Mesenchymal stem cell (in vitro differentiated cells and primary cell): ENCODE results near the gene UBTD2.

Source experiments
- DNase-seq: peaks from one replicate; pipeline ENCODE4 v3.0.0-alpha.2; 2013
- H2AFZ ChIP-seq: one replicate; pipeline ENCODE4 v1.6.1; 2013; ENCODE audit warnings: low read depth, mild to moderate bottlenecking, control low read depth, inconsistent platforms, low read length, moderate library complexity
- H2AK5ac ChIP-seq: 2 replicates; pipeline ENCODE4 v1.6.1; 2013; ENCODE audit warnings: low read length, moderate library complexity, mild to moderate bottlenecking, inconsistent platforms; ENCODE audit not compliant: severe bottlenecking
- H2BK120ac ChIP-seq: one replicate; pipeline ENCODE4 v1.6.1; 2013; ENCODE audit warnings: low read depth, mild to moderate bottlenecking, inconsistent platforms, low read length, moderate library complexity
- H2BK12ac ChIP-seq, 2 experiments: one replicate each; pipeline ENCODE4 v1.6.1; 2013; ENCODE audit warnings: inconsistent platforms in 2 of 2, low read length in 2 of 2, mild to moderate bottlenecking in 2 of 2, moderate library complexity in 2 of 2, control low read depth in 1 of 2
- H2BK15ac ChIP-seq: one replicate; pipeline ENCODE4 v1.6.1; 2013; ENCODE audit warnings: mild to moderate bottlenecking, low read depth, inconsistent platforms; ENCODE audit not compliant: poor library complexity, severe bottlenecking
- H2BK5ac ChIP-seq: 2 replicates; pipeline ENCODE4 v1.6.1; 2013; ENCODE audit warnings: low read depth, mild to moderate bottlenecking, low read length, control low read depth, inconsistent platforms; ENCODE audit not compliant: poor library complexity, severe bottlenecking
- H3K14ac ChIP-seq, 2 experiments: one replicate each; pipeline ENCODE4 v1.6.1; 2013; ENCODE audit warnings: inconsistent platforms in 2 of 2, low read length in 2 of 2, control low read depth in 1 of 2, mild to moderate bottlenecking in 1 of 2, moderate library complexity in 1 of 2
- H3K18ac ChIP-seq, 2 experiments: one replicate each; pipeline ENCODE4 v1.6.1; 2013; ENCODE audit warnings: inconsistent platforms in 2 of 2, low read length in 2 of 2, control low read depth in 1 of 2, low read depth in 1 of 2, mild to moderate bottlenecking in 1 of 2
- H3K23ac ChIP-seq, 2 experiments: one replicate each; pipeline ENCODE4 v1.6.1; 2013; ENCODE audit warnings: inconsistent platforms in 2 of 2, low read length in 2 of 2, mild to moderate bottlenecking in 2 of 2, moderate library complexity in 2 of 2, control low read depth in 1 of 2
- H3K27ac ChIP-seq: 2 replicates; pipeline ENCODE4 v1.5.1; 2013; ENCODE audit warnings: mild to moderate bottlenecking, moderate library complexity, low read length, control low read depth, inconsistent platforms; ENCODE audit not compliant: poor library complexity, severe bottlenecking
- H3K27me3 ChIP-seq, 2 experiments: 2 replicates each; pipeline versions ENCODE4 v1.6.1 to v1.7.0; 2013; ENCODE audit warnings: low read length in 2 of 2, mild to moderate bottlenecking in 2 of 2, moderate library complexity in 2 of 2, control low read depth in 1 of 2, inconsistent platforms in 1 of 2; ENCODE audit not compliant: control insufficient read depth in 1 of 2, insufficient read depth in 1 of 2
- H3K36me3 ChIP-seq, 2 experiments: 2 replicates each; pipeline versions ENCODE4 v1.6.1 to v1.7.0; 2013; ENCODE audit warnings: low read length in 2 of 2, control low read depth in 1 of 2, inconsistent platforms in 1 of 2, low read depth in 1 of 2, mild to moderate bottlenecking in 1 of 2; ENCODE audit not compliant: insufficient read depth in 2 of 2, control insufficient read depth in 1 of 2
- H3K4ac ChIP-seq, 2 experiments: one replicate each; pipeline ENCODE4 v1.6.1; 2013; ENCODE audit warnings: inconsistent platforms in 2 of 2, low read length in 2 of 2, mild to moderate bottlenecking in 2 of 2, moderate library complexity in 2 of 2, control low read depth in 1 of 2, low read depth in 1 of 2
- H3K4me1 ChIP-seq: 2 replicates; pipeline ENCODE4 v1.6.1; 2013; ENCODE audit warnings: low read depth, low read length, control low read depth; ENCODE audit not compliant: control insufficient read depth, insufficient read depth
- H3K4me2 ChIP-seq: 2 replicates; pipeline ENCODE4 v1.6.1; 2013; ENCODE audit warnings: low read length, mild to moderate bottlenecking, inconsistent platforms; ENCODE audit not compliant: poor library complexity, severe bottlenecking
- H3K4me3 ChIP-seq, 2 experiments: 2 replicates each; pipeline versions ENCODE4 v1.5.1 to v1.7.0; 2013; ENCODE audit warnings: low read length in 2 of 2, mild to moderate bottlenecking in 2 of 2, control low read depth in 1 of 2, low read depth in 1 of 2; ENCODE audit not compliant: insufficient read depth in 1 of 2
- H3K79me1 ChIP-seq: replicated peaks from 2 replicates; pipeline ENCODE4 v1.6.1; 2013; ENCODE audit warnings: mild to moderate bottlenecking, control low read depth, low read length, inconsistent platforms; ENCODE audit not compliant: poor library complexity, severe bottlenecking
- H3K9ac ChIP-seq: 2 replicates; pipeline ENCODE4 v1.7.0; 2013; ENCODE audit warnings: mild to moderate bottlenecking, low read length, moderate library complexity
- H3K9me3 ChIP-seq: 2 replicates; pipeline ENCODE4 v1.7.0; 2013; ENCODE audit warnings: mild to moderate bottlenecking, low read length; ENCODE audit not compliant: control insufficient read depth
- H4K8ac ChIP-seq: one replicate; pipeline ENCODE4 v1.6.1; 2013; ENCODE audit warnings: inconsistent platforms, mild to moderate bottlenecking, low read length, moderate library complexity
- H4K91ac ChIP-seq: one replicate; pipeline ENCODE4 v1.6.1; 2013; ENCODE audit warnings: mild to moderate bottlenecking, low read length, inconsistent platforms
- whole genome bisulfite sequencing: methylation state at CpG from one replicate; pipeline ENCODE4 v1.1.7; 2013; ENCODE audit warnings: mixed read lengths; 5-methylcytosine and 5-hydroxymethylcytosine counted together

The UBTD2 gene

GRCh38 chr5:172194985-172195774, 88.4 kb downstream of the UBTD2 start:
- no peak overlapping the region for H2BK120ac ChIP-seq
- H3K27ac ChIP-seq, result no peak overlapping the region
- H3K27me3 ChIP-seq, result peaks cover 0 to 2% of the 10 kb centered on the region in 2 experiments
- no peak overlapping the region for H3K4me2 ChIP-seq
- no peak for DNase-seq
- H3K4me1 ChIP-seq, result no peaks in the 10 kb centered on the region
- H2AFZ ChIP-seq, result no peak overlapping the region
- H2BK5ac ChIP-seq, result no peak overlapping the region
- no peak overlapping the region for H3K14ac ChIP-seq
- no peaks in the 10 kb centered on the region for H3K36me3 ChIP-seq
- no peaks in the 10 kb centered on the region for H3K9me3 ChIP-seq
- H4K91ac ChIP-seq, result no peak overlapping the region
- H2AK5ac ChIP-seq, result no peak overlapping the region
- no peak overlapping the region for H3K4ac ChIP-seq
- peaks cover 3% of the 10 kb centered on the region for H3K79me1 ChIP-seq
- H3K23ac ChIP-seq, result no peak overlapping the region
- H3K4me3 ChIP-seq, result no peak overlapping the region
- H3K9ac ChIP-seq, result no peak overlapping the region
- peak overlapping the region in 1 of 2 experiments; percentile 21 for H3K18ac ChIP-seq
- WGBS, result 83% methylated on average over 6 of the region's 6 CpGs
- H2BK12ac ChIP-seq, result no peak overlapping the region
- H2BK15ac ChIP-seq, result no peak overlapping the region
- peak overlapping the region; percentile 37 for H4K8ac ChIP-seq

GRCh38 chr5:172193872-172194271, 89.7 kb downstream of the UBTD2 start, which contains the start of gene EFCAB9:
Gene EFCAB9 (plus strand): TSS chr5:172194172. CDS start chr5:172194173, 1 bp downstream.
- H3K79me1 ChIP-seq, result peaks cover 3% of the 10 kb centered on the region
- peaks cover 0 to 2% of the 10 kb centered on the region in 2 experiments for H3K27me3 ChIP-seq
- H3K14ac ChIP-seq, result no peak within 1 kb of the TSS
- H3K4me2 ChIP-seq, result no peak within 1 kb of the TSS
- H3K4ac ChIP-seq, result no peak within 1 kb of the TSS
- no peak within 1 kb of the TSS for H4K8ac ChIP-seq
- 95% methylated on average over 5 of the region's 6 CpGs for WGBS
- H2BK12ac ChIP-seq, result no peak within 1 kb of the TSS
- H3K4me1 ChIP-seq, result peaks cover 2% of the 10 kb centered on the region
- H3K36me3 ChIP-seq, result no peaks in the 10 kb centered on the region
- no peak within 1 kb of the TSS for H3K27ac ChIP-seq
- no peak within 1 kb of the TSS for H2BK5ac ChIP-seq
- DNase-seq, result no peak
- H2BK15ac ChIP-seq, result no peak within 1 kb of the TSS
- no peak within 1 kb of the TSS for H3K23ac ChIP-seq
- no peak within 1 kb of the TSS for H3K9ac ChIP-seq
- no peak within 1 kb of the TSS for H3K4me3 ChIP-seq
- no peak within 1 kb of the TSS for H2AFZ ChIP-seq
- no peak within 1 kb of the TSS for H2BK120ac ChIP-seq
- H2AK5ac ChIP-seq, result no peak within 1 kb of the TSS
- no peak within 1 kb of the TSS for H4K91ac ChIP-seq
- H3K18ac ChIP-seq, result no peak within 1 kb of the TSS
- H3K9me3 ChIP-seq, result no peaks in the 10 kb centered on the region

- H3K4me1 ChIP-seq, result peaks cover 19% of the 10 kb centered on the region
- no peak overlapping the region for H3K4ac ChIP-seq
- no peak overlapping the region for H2AK5ac ChIP-seq
- peaks cover 3% of the 10 kb centered on the region for H3K79me1 ChIP-seq
- H2AFZ ChIP-seq, result peak overlapping the region; percentile 78
- no peak overlapping the region for H3K23ac ChIP-seq
- no peak overlapping the region for H2BK12ac ChIP-seq
- H4K8ac ChIP-seq, result no peak overlapping the region
- WGBS, result 43% methylated on average over 2 of the region's 3 CpGs
- H3K4me2 ChIP-seq, result peak overlapping the region; percentile 62
- no peak overlapping the region for H3K18ac ChIP-seq
- H3K36me3 ChIP-seq, result peaks cover 2 to 3% of the 10 kb centered on the region in 2 experiments
- H3K9me3 ChIP-seq, result no peaks in the 10 kb centered on the region
- peak overlapping the region; percentile 91 for H3K27ac ChIP-seq
- H3K27me3 ChIP-seq, result no peaks in the 10 kb centered on the region
- H2BK120ac ChIP-seq, result no peak overlapping the region
- no peak overlapping the region for H3K9ac ChIP-seq
- no peak overlapping the region for H3K14ac ChIP-seq
- no peak overlapping the region for H2BK15ac ChIP-seq
- DNase-seq, result no peak
- H2BK5ac ChIP-seq, result peak overlapping the region; percentile 81
- no peak overlapping the region for H3K4me3 ChIP-seq
- H4K91ac ChIP-seq, result no peak overlapping the region
Observed at GRCh38 chr5:172189693-172190296, 93.8 kb downstream of the UBTD2 start.
